ACHN (cell line): ENCODE measurements around the gene POU2F3.

ENCODE experiments used
- DNase-seq: peaks from one replicate; pipeline ENCODE4 v3.0.0-alpha.2; 2015
- in situ Hi-C: cut with HindIII; loops from 2 replicates; pipeline ENCODE4 v1.10.0; 2017; ENCODE audit warnings: low sequenced_read_pairs, low pct_ligation_motif_present, low pct_unique_long_range_greater_than_20kb

Gene POU2F3

GRCh38 chr11:120209746-120210625 is 30.0 kb upstream of the POU2F3 start:
- no peak for DNase-seq
- in situ Hi-C loops: no loop called here

GRCh38 chr11:120210626-120211521 is 29.1 kb upstream of the POU2F3 start, which contains the start of gene OAF:
Gene OAF, plus strand, starts transcription at chr11:120211032. Its CDS starts 248 bp downstream, at chr11:120211280.
- in situ Hi-C loops: no loop called here
- peak; percentile 84 for DNase-seq

- in situ Hi-C loops: no loop called here
- DNase-seq: no peak
These were observed 28.2 kb upstream of the POU2F3 start for GRCh38 chr11:120211522-120212258.

GRCh38 chr11:120212259-120212878 is 27.6 kb upstream of the POU2F3 start:
- in situ Hi-C loops: no loop called here
- DNase-seq: no peak

GRCh38 chr11:120212926-120213325 is 27.0 kb upstream of the POU2F3 start:
- in situ Hi-C loops: no loop called here
- no peak for DNase-seq

- DNase-seq: no peak
- in situ Hi-C loops: no loop called here
These were observed 25.4 kb upstream of the POU2F3 start for GRCh38 chr11:120214581-120214980.

- in situ Hi-C loops: no loop called here
- DNase-seq: peak; percentile 61
These were observed 24.3 kb upstream of the POU2F3 start for GRCh38 chr11:120215634-120216033.

- in situ Hi-C loops: no loop called here
- DNase-seq: no peak
These were observed 23.4 kb upstream of the POU2F3 start for GRCh38 chr11:120216426-120217102.

GRCh38 chr11:120217526-120217925 is 22.4 kb upstream of the POU2F3 start:
- in situ Hi-C loops: no loop called here
- no peak for DNase-seq

GRCh38 chr11:120217941-120218694 is 21.8 kb upstream of the POU2F3 start:
- in situ Hi-C loops: no loop called here

GRCh38 chr11:120218695-120219033 is 21.3 kb upstream of the POU2F3 start:
- in situ Hi-C loops: no loop called here

More at GRCh38 chr11:120217941-120218694, 21.8 kb upstream of the POU2F3 start:
- no peak for DNase-seq

GRCh38 chr11:120219232-120219937 is 20.6 kb upstream of the POU2F3 start:
- no peak for DNase-seq
- in situ Hi-C loops: no loop called here

More at GRCh38 chr11:120218695-120219033, 21.3 kb upstream of the POU2F3 start:
- no peak for DNase-seq

GRCh38 chr11:120219938-120220746 is 19.8 kb upstream of the POU2F3 start:
- in situ Hi-C loops: no loop called here
- no peak for DNase-seq

GRCh38 chr11:120220747-120221037 is 19.2 kb upstream of the POU2F3 start:
- in situ Hi-C loops: no loop called here
- DNase-seq: no peak

GRCh38 chr11:120221115-120221752 is 18.7 kb upstream of the POU2F3 start:
- in situ Hi-C loops: no loop called here
- DNase-seq: no peak

GRCh38 chr11:120222916-120223315 is 17.0 kb upstream of the POU2F3 start:
- in situ Hi-C loops: no loop called here
- DNase-seq: no peak
